AG10803 (cell line): ENCODE data around the gene HK1.
A peak's percentile ranks its signal among the peaks of the same experiment; 100 is the strongest.

Source experiments
- DNase-seq: peaks from one replicate; pipeline ENCODE4 v3.0.0; 2010; ENCODE audit warnings: low read depth
- H3K4me3 ChIP-seq: 2 replicates; pipeline ENCODE4 v1.5.1; 2011; ENCODE audit warnings: mild to moderate bottlenecking, low read length, control low read depth
- CTCF ChIP-seq: conservative IDR thresholded peaks from 2 replicates; pipeline ENCODE4 v1.5.1; 2011; ENCODE audit warnings: mild to moderate bottlenecking, low read length, control low read depth, inconsistent platforms

The HK1 gene

GRCh38 chr10:69377933-69378332 lies 99.6 kb downstream of the HK1 start:
- no peak for TF ChIP-seq CTCF
- no peak for DNase-seq
- no peak overlapping the region for H3K4me3 ChIP-seq

GRCh38 chr10:69379800-69380199 lies 101.5 kb downstream of the HK1 start:
- no peak for TF ChIP-seq CTCF
- H3K4me3 ChIP-seq = no peak overlapping the region
- DNase-seq = no peak

GRCh38 chr10:69382382-69383117 lies 104.3 kb downstream of the HK1 start:
- H3K4me3 ChIP-seq = no peak overlapping the region
- no peak for TF ChIP-seq CTCF
- DNase-seq = peak; percentile 85

- no peak overlapping the region for H3K4me3 ChIP-seq
- TF ChIP-seq CTCF = peak; percentile 44
- peak; percentile 74 for DNase-seq
Measured at GRCh38 chr10:69383558-69383957, 105.3 kb downstream of the HK1 start.

GRCh38 chr10:69384320-69384719 lies 106.0 kb downstream of the HK1 start:
- no peak for TF ChIP-seq CTCF
- H3K4me3 ChIP-seq = no peak overlapping the region
- no peak for DNase-seq

GRCh38 chr10:69385454-69386350 lies 107.4 kb downstream of the HK1 start:
- no peak for TF ChIP-seq CTCF
- H3K4me3 ChIP-seq = no peak overlapping the region
- no peak for DNase-seq
